IPS-20b (cell line): ENCODE data around the gene SCGB1C1.

Experiments
- H3K27ac ChIP-seq: one replicate; pipeline ENCODE4 v1.5.1; 2013; ENCODE audit warnings: low read length
- H3K27me3 ChIP-seq: 2 replicates; pipeline ENCODE4 v1.6.1; 2013; ENCODE audit warnings: mild to moderate bottlenecking, low read length, inconsistent platforms; ENCODE audit not compliant: insufficient read depth
- H3K36me3 ChIP-seq: 2 replicates; pipeline ENCODE4 v1.6.1; 2013; ENCODE audit warnings: low read depth, mild to moderate bottlenecking, inconsistent platforms, low read length, moderate library complexity; ENCODE audit not compliant: insufficient read depth
- H3K4me1 ChIP-seq: 2 replicates; pipeline ENCODE4 v1.6.1; 2013; ENCODE audit warnings: mild to moderate bottlenecking, control low read depth, inconsistent platforms, low read length, moderate library complexity; ENCODE audit not compliant: insufficient read depth
- H3K4me3 ChIP-seq: 2 replicates; pipeline ENCODE4 v1.5.1; 2013; ENCODE audit warnings: mild to moderate bottlenecking, low read length, inconsistent platforms
- H3K9ac ChIP-seq: 2 replicates; pipeline ENCODE4 v1.6.1; 2013; ENCODE audit warnings: low read depth, mild to moderate bottlenecking, inconsistent platforms, low read length, moderate library complexity
- H3K9me3 ChIP-seq: 2 replicates; pipeline ENCODE4 v1.6.1; 2013; ENCODE audit warnings: mild to moderate bottlenecking, low read depth, low read length, inconsistent platforms; ENCODE audit not compliant: insufficient read depth

The SCGB1C1 gene

DNA sequence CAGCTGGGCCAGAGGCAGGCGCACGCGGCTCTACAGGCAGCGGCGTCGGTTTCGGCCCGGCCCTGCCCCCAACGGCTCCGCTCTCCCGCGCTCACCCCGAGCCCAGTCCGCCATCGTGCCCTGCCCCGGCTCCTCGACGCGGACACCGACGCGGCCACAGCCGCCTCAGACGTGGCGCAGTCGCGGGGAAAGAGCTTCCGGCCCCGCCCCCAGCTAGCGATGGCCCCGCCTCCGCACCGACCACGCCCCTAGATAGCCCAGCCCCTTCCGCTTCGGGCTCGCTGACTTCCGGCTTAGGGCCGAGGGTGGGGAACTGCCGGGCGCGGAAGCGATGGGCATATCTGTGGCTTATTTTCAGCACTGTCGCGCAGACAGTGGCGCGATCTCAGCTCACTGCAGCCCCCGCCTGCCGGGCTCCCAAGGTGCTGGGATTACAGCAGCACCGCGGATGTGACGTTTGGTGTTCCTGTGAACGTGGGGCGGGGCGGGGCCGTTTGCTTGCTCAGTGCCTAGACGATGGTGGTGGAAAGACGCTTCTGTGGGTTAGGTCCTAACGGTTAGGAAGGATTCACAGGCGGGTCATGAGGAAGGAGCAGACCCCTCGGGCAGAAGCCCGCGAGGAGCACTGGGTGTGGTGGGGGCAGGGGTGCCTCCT, 14.5 kb downstream of the SCGB1C1 start, which contains the start of the genes BET1L and RIC8A:
Gene BET1L, minus strand, starts transcription at position 192 of the 655 bp plus-strand sequence. Its CDS starts 78 bp downstream, at position 114.
Gene RIC8A, plus strand, starts transcription at position 501 of the 655 bp plus-strand sequence. CDS start 1,147 bp downstream, outside the sequence.
- H3K9ac ChIP-seq, result peak within 1 kb of the TSS; percentile 93
- no peaks in the 10 kb centered on the region for H3K9me3 ChIP-seq
- no peaks in the 10 kb centered on the region for H3K27me3 ChIP-seq
- H3K4me1 ChIP-seq, result peaks cover 10% of the 10 kb centered on the region
- H3K36me3 ChIP-seq, result peaks cover 39% of the 10 kb centered on the region
- peak within 1 kb of the TSS; percentile 92 for H3K4me3 ChIP-seq
- H3K27ac ChIP-seq, result peak within 1 kb of the TSS; percentile 68

DNA sequence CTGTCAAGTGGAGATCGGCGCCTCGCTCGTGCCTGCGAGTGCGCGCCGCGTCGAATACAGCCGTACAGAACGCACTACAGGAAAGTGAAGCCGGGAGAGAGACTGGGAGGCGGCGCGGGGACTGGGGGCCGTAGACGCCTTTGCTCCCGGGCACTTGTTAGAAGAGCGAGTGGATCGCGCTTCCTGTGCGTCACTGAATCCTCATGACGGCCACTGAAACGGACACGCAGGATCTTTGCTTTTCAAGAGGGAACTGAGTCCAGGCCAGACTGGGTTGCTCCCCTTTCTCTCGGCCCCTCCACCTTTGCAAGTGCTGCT, 14.9 kb downstream of the SCGB1C1 start:
- Histone ChIP-seq H3K4me1 (peaks cover 10% of the 10 kb centered on the region), H3K4me3 (peak overlapping the region; percentile 92), H3K9ac (peak overlapping the region; percentile 93)

DNA sequence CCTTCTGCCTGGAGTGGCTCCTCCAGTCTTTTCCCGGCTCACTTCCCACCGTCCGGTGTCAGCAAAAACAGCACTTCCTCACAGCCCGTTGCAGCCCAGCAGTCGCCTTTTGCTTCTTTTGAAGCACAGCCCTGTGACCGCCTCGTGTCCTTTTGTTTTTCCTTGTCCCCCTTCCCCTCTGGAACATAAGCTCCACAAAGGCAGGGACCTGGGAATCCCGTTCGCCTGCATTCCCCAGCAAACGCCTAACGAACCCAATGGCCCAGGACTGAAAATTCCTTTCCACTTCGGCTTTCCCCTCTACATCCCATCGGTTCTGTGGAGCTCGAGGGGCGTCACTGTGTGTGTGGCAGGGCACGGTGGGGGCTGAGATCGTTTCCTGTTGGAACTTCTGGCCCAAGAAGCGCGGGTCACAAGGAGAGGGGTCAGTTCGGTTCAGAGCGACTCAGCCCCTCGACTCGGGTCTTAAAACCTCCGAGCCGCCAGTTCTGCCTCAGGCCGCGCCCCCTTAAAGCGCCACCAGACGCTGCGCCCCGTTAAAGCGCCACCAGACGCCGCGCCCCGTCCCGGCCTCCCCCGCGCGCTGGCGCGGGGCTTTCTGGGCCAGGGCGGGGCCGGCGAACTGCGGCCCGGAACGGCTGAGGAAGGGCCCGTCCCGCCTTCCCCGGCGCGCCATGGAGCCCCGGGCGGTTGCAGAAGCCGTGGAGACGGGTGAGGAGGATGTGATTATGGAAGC, 15.5 kb downstream of the SCGB1C1 start:
- no peaks in the 10 kb centered on the region for H3K27me3 ChIP-seq
- H3K36me3 ChIP-seq, result peaks cover 49% of the 10 kb centered on the region
- H3K4me1 ChIP-seq, result peaks cover 10% of the 10 kb centered on the region
- H3K9me3 ChIP-seq, result no peaks in the 10 kb centered on the region
- H3K27ac ChIP-seq, result peak overlapping the region; percentile 68
- peak overlapping the region; percentile 93 for H3K9ac ChIP-seq
- H3K4me3 ChIP-seq, result peak overlapping the region; percentile 92

More for the DNA sequence above, 14.9 kb downstream of the SCGB1C1 start:
- Histone ChIP-seq H3K27ac (peak overlapping the region; percentile 68), H3K36me3 (peaks cover 44% of the 10 kb centered on the region), H3K27me3 (no peaks in the 10 kb centered on the region), H3K9me3 (no peaks in the 10 kb centered on the region)

DNA sequence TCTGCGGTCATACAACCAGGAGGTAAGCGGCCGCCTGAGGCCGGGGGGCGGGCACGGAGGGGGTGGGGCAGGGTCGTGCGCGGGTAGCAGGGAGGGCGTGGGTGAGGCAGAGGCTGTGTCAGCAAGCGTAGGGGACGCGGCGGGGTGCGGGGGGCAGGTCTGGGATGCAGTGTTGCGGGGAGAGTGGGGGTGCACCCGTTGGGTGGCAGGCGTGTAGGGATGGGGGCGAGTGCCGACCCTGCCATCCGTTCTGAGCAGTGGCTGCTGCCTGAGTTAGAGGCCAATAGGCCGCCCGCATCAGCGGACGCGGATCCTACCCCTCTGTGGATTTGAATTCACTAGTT, 16.0 kb downstream of the SCGB1C1 start:
- Histone ChIP-seq H3K27me3 (no peaks in the 10 kb centered on the region), H3K4me3 (peak overlapping the region; percentile 92), H3K9me3 (no peaks in the 10 kb centered on the region), H3K4me1 (peaks cover 10% of the 10 kb centered on the region), H3K36me3 (peaks cover 53% of the 10 kb centered on the region), H3K27ac (no peak overlapping the region), H3K9ac (peak overlapping the region; percentile 93)

DNA sequence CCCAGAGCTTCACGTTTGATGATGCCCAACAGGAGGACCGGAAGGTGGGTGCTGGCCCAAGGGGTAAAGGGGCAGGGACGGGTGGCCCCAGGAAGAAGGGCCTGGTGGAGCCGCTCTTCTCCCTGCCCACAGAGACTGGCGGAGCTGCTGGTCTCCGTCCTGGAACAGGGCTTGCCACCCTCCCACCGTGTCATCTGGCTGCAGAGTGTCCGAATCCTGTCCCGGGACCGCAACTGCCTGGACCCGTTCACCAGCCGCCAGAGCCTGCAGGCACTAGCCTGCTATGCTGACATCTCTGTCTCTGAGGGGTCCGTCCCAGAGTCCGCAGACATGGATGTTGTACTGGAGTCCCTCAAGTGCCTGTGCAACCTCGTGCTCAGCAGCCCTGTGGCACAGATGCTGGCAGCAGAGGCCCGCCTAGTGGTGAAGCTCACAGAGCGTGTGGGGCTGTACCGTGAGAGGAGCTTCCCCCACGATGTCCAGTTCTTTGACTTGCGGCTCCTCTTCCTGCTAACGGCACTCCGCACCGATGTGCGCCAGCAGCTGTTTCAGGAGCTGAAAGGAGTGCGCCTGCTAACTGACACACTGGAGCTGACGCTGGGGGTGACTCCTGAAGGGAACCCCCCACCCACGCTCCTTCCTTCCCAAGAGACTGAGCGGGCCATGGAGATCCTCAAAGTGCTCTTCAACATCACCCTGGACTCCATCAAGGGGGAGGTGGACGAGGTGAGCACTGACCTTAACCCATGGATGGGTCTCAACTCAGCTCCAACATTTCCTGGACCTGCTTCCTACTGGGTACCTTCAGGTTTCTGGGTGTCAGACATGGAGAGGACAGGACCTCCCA, 16.6 kb downstream of the SCGB1C1 start:
- Histone ChIP-seq H3K4me3 (peak overlapping the region; percentile 92), H3K27me3 (no peaks in the 10 kb centered on the region), H3K27ac (no peak overlapping the region), H3K9me3 (no peaks in the 10 kb centered on the region), H3K9ac (peak overlapping the region; percentile 93), H3K4me1 (peaks cover 10% of the 10 kb centered on the region), H3K36me3 (peaks cover 57% of the 10 kb centered on the region)

DNA sequence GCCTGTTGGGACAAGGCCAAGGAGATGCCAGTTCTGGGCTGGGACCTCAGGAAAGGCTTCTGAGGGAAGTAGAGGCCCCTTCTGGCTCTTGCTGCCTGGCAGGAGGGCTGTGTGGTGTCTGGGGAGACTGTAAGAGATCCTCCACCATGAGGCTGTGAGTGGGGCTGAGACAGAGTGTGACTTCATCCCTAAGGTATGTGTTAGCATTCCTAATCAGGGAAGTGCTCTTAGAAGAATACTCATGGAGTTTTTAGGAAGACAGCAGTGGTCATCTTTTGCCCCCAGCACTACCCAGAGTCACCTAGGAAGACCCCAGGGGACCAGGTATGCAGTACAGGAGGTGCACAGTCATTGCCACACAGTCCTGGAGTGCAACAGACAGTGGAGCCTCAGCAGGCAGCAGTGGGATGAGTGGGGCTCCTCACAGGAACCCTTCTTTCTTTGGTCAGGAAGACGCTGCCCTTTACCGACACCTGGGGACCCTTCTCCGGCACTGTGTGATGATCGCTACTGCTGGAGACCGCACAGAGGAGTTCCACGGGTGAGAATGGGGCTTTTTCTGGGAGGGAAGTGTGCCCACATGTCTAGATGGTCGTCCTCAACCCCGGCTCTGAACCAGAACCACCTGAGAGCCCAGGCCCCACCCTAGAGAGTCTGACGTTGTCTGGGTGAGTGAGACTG, 17.4 kb downstream of the SCGB1C1 start:
- Histone ChIP-seq H3K27ac (no peak overlapping the region), H3K9ac (no peak overlapping the region), H3K27me3 (no peaks in the 10 kb centered on the region), H3K4me1 (peaks cover 10% of the 10 kb centered on the region), H3K9me3 (no peaks in the 10 kb centered on the region), H3K4me3 (0 out of 2 replicates have a peak overlapping the region, but pooled peaks have one; percentile 92), H3K36me3 (peaks cover 60% of the 10 kb centered on the region)

DNA sequence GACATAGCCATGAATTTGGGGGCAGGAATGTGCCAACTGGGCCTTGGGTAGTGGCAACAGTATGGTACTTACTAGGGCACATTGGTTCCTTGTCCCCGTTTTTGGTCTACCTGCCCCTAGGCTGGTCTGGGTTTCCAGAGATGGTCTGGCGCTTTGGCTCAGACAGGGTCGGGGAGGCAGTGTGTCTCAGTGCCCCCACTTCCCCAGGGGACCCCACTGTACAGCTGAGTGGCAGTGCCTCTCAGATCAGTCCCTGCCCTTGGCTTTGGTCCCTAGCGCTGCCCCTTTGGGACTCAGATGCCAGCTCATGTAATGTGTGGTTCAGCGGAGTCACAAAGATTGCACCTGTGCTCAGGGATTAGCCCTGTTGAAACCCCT, 17.9 kb downstream of the SCGB1C1 start:
- peaks cover 62% of the 10 kb centered on the region for H3K36me3 ChIP-seq
- H3K9ac ChIP-seq, result no peak overlapping the region
- H3K9me3 ChIP-seq, result no peaks in the 10 kb centered on the region

DNA sequence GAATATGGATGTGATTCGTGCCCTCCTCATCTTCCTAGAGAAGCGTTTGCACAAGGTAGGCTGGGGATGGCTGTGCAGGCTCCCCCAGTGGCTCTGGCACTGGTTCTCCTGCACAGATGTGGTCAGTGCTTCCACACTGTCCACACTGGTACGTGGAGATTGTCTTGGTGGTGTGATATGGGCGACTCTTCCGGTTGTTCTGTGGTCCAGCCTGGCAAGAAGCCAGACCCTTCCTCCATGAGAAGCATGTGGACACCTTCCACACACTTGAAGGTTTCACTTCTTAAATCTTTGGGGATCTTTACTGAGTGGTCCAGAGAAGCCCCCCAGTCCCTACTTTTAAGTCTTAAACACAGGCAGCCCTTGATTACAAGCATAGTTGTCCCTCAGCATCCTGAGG, 18.4 kb downstream of the SCGB1C1 start:
- Histone ChIP-seq H3K4me3 (no peak overlapping the region), H3K36me3 (peaks cover 64% of the 10 kb centered on the region), H3K27ac (no peak overlapping the region), H3K9me3 (no peaks in the 10 kb centered on the region), H3K9ac (no peak overlapping the region), H3K4me1 (peaks cover 10% of the 10 kb centered on the region), H3K27me3 (no peaks in the 10 kb centered on the region)

More for the DNA sequence above, 17.9 kb downstream of the SCGB1C1 start:
- Histone ChIP-seq H3K27me3 (no peaks in the 10 kb centered on the region), H3K4me1 (peaks cover 10% of the 10 kb centered on the region), H3K27ac (no peak overlapping the region), H3K4me3 (no peak overlapping the region)

DNA sequence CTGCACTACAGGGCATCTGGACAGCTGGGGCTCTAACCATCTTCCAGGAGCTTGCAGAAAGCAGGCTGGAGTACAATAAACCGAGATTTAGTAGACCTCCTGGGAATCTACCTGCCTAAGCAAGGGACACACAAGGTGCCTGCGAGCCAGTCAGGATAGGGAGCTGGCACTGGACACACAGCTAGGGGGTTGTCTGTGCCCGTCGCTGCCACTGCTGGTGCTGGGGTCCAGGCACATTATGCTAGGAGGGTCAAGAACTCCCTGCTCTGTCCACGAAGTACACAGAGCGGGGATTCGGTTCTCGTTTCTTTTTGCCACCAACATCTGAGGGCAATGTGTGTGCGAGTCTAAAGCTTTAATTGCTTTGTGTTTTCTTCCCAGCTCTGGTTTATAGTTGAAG, 18.9 kb downstream of the SCGB1C1 start:
- Histone ChIP-seq H3K36me3 (peaks cover 64% of the 10 kb centered on the region), H3K4me3 (no peak overlapping the region), H3K9me3 (no peaks in the 10 kb centered on the region), H3K27me3 (no peaks in the 10 kb centered on the region), H3K27ac (no peak overlapping the region), H3K9ac (no peak overlapping the region), H3K4me1 (peaks cover 8% of the 10 kb centered on the region; the same call in 1 of the 2 replicates)

DNA sequence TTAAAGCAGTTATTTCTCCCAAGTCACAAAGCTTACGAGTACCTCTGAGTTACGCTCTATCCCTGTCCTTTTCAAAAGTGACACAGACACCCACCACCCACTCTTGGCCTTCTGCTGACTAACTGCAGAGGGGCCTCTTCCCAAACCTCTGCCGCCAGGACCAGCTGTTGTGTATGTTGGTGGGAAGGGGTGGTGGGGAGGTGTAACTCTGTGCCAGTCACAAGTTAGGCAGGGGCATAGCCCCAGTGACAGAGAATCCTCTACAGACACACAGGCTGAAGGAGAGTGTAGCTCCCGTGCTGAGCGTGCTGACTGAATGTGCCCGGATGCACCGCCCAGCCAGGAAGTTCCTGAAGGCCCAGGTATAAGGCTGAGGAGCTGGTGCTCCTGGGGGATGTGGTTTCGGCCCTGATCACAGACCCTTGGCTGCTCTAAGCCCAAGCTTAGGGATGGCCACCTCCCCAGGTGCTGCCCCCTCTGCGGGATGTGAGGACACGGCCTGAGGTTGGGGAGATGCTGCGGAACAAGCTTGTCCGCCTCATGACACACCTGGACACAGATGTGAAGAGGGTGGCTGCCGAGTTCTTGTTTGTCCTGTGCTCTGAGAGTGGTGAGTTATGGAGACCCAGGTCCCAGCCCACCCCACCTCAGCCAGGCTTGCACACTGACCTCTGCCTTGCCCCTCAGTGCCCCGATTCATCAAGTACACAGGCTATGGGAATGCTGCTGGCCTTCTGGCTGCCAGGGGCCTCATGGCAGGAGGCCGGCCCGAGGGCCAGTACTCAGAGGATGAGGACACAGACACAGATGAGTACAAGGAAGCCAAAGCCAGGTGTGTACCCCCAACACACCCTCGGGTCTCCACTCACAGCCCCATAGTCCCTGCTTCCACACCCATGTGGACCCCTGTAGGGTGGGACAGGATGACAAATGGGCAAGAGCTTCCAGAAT, 19.5 kb downstream of the SCGB1C1 start:
- H3K36me3 ChIP-seq, result peaks cover 64% of the 10 kb centered on the region
- H3K4me3 ChIP-seq, result no peak overlapping the region
- no peak overlapping the region for H3K27ac ChIP-seq
- H3K27me3 ChIP-seq, result no peaks in the 10 kb centered on the region
- H3K9me3 ChIP-seq, result no peaks in the 10 kb centered on the region
- H3K4me1 ChIP-seq, result peaks cover 8% of the 10 kb centered on the region; the same call in 1 of the 2 replicates
- H3K9ac ChIP-seq, result no peak overlapping the region
